CD4-positive, alpha-beta T cell treated with Interleukin-15 for 1 hour (primary cell): ENCODE data around the gene RBM5.
"Not testable (repeated sequence)": the region's sequence is repeated elsewhere in the genome, so short reads cannot be mapped to it uniquely, and the experiment has no call there.

Source experiments
- DNase-seq: peaks from one replicate; pipeline ENCODE4 v3.0.0-alpha.2; 2020

Gene RBM5

GRCh38 chr3:50088725-50089608 is at the start of gene RBM5:
Gene RBM5, plus strand, starts transcription at chr3:50088919. Its CDS starts 1,516 bp downstream, at chr3:50090435.
- peak; percentile 90 for DNase-seq

DNA sequence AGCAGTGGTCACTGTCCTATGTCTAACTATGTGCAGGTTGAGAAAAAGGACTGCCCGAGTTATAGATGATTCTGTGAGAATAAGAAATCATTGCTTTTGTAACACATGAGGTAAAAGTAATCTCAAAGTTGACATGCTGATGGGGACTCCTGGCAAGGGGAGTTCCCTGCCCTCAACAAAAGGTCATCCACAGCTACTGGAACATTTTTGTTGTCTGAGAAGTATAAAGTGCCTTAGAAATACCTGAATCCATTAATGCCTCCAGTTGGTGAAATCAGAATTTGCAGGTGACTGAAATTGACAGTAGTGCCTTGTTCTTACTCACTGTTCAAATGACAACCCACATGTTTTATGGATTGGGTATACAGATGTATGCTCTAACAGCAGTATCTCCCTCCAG is 43.7 kb upstream of the RBM5 start:
- no peak for DNase-seq

- DNase-seq: no peak
Measured at GRCh38 chr3:50047426-50047825, 41.3 kb upstream of the RBM5 start.

GRCh38 chr3:50050361-50050760 is 38.4 kb upstream of the RBM5 start:
- DNase-seq: no peak

DNA sequence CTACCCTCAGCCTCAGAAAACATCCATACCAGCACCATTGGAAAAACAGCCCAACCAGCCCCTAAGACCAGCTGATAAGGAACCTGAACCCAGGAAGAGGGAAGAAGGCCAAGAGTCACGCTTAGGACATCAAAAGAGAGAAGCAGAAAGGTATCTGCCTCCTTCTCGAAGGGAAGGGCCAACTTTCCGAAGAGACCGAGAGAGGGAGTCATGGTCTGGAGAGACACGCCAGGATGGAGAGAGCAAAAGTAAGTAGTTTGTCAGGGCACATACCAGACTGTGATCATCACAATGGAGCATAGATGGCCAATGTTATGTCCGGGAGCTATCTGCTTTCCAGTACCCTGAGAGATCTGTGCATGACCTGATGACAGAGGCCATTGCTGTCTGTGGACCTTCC is 31.0 kb upstream of the RBM5 start:
- no peak for DNase-seq

DNA sequence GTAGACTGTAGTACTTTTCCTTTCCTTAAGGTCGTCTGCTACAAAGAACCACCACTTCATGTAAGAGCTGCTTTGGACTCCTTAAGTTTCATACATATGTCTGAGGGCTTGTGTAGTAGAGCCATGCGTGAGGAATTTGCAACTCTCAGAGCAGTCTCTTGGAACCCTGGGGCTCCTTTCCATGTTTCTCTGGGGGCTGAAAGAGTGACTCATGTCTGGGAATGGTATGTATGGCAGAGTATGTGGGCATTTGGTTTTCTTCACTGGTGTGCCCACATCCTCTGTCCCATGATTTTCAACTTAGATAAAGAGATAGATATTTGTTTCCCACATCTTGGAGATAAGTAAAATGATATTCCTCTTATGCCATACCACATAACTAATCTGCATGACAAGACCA is 20.6 kb upstream of the RBM5 start:
- no peak for DNase-seq

GRCh38 chr3:50078091-50078490 is 10.6 kb upstream of the RBM5 start:
- DNase-seq: no peak

DNA sequence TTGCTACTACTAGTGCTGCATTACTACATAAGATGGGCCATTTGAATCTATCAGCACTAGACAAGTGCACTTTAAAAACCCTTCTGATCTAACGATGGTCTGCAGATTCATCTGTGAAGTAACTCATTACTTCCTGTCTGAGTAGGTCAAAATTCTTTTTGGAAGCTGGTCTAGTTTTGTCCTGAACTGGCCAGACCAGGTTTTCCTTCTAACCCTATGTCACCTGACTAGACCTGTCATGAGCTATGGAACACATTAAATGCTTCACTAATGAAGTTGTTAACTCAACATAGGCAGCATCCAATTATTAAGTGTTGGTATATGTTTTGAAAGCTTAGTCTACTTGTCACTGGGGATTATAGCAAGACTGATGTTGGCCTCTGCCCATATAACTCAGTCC is 10.1 kb upstream of the RBM5 start:
- no peak for DNase-seq

GRCh38 chr3:50084951-50085350 is 3.8 kb upstream of the RBM5 start:
- not testable (repeated sequence) for DNase-seq

DNA sequence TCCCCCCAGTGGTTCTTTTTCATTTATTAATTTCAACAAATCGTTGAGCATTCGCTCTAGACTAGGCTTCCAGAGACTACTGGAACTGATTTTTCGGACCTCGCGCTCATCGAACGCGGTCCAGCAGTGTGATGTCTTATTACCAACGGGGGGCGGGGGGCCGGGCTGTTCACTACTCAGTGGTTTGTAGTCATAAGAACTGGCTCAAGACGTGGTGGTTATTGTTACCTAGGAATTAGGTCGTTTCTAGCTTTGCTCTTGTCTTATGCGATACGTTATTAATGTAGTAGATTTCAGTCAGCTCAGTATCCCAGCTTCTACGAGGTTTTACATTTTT is 858 bp downstream of the RBM5 start:
- DNase-seq: no peak

GRCh38 chr3:50090984-50091383 is 2.3 kb downstream of the RBM5 start:
- no peak for DNase-seq

DNA sequence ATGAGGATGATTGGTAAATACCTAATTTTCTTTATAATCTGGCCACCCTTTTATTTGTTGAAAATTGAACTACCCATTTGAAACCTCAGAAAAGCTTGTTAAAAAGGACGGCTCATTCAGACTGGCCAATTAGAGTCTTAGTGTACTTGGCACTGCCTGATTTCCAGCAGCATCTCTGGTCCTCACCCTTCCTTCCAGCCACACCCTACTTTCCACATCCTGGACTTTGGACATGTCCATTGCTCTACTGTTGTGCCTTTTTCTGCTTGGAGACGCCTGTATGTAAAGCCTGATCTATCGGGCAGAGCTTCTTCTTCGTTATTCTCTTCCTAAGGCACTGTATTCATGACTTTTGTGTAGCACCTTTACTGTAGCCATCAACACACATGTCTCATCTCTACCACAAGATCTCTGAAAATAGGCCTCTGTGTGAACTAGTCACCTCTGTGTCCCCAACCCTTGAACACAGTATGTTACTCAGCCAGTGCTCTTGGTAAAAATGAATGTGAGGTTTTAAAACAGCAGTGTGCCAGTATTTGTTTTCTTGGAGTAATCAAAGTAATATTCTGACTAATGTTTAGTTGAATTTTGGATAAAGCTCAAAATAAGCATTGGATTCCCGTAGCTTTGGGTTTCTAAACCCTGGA is 6.8 kb downstream of the RBM5 start:
- no peak for DNase-seq

DNA sequence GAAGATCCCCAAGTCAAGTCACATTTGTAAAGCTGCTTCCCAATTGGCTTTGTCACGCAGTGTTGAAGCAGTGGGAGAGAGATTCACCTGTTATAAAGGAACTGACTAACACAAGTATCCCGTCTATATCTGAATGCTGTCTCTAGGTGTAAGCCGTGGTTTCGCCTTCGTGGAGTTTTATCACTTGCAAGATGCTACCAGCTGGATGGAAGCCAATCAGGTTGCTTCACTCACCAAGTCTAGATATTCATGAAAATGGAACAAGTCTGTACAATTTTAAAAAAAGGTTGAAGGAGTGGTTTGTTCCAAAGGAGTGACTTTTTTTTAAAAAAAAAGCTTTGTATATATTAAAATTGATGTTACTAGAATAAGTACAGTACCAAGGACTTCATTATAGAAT is 11.7 kb downstream of the RBM5 start:
- no peak for DNase-seq

DNA sequence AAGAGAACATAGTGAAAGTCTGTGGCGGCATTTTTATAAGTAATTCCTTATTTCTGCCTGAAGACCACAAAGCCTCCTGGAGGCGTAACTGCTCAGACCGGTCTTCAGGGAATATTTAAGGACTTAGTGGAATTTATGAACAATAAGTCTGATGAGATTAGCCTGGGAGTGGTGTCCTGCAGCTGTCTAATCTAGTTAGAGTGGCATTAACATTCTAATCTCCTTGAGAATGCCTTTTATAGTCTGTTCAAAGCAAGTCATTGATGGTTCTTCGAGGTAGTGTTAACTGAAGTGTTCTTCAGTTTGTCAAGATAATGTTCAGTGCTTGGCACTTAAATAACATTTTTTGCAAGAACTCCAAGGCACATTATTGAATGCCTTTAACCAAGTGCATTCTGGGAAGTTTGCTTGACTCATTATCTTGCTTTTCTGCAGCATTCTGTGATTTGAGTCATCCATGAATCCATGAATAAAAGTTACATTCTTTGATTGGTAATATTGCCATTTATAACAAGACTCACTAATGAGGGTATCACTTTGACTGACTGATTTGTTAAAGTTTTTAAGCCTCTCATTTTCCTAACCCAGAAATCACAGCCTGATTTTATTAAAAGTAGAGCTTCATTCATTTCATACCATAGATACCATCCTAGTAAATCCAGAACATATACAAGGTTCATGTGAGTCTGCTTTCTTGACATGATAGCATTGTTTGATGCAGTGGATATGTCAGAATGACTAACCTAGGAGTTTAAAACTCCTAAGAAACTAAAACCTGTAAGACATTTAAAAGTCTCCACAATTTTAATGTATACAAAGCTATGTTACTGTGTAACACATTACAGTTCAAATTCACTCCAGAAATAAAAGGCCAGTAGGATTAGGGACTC is 12.5 kb downstream of the RBM5 start:
- no peak for DNase-seq

DNA sequence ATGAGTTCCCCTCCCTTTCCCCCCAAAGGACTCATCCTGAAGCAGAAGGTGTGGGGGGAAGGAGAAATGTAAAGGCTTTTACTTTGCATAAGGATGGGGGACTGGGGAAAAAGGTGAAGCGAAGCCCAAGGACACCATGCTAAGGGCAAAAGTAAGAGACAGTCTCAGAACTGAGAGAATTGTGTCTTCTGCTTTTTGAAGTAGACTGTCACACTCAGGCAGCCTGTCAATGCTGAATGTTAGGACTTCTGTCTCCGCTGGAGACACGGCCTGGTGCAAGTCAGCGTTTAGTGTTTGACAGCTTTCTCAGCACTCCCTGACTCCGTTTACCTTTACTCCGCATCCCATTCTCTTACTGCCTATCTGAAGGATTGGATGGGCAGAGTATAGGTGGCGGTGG is 13.8 kb downstream of the RBM5 start:
- no peak for DNase-seq

GRCh38 chr3:50111757-50112156 is 23.0 kb downstream of the RBM5 start:
- no peak for DNase-seq

GRCh38 chr3:50112462-50112861 is 23.7 kb downstream of the RBM5 start:
- no peak for DNase-seq

- DNase-seq: no peak
Measured at GRCh38 chr3:50117120-50117519, 28.4 kb downstream of the RBM5 start.

DNA sequence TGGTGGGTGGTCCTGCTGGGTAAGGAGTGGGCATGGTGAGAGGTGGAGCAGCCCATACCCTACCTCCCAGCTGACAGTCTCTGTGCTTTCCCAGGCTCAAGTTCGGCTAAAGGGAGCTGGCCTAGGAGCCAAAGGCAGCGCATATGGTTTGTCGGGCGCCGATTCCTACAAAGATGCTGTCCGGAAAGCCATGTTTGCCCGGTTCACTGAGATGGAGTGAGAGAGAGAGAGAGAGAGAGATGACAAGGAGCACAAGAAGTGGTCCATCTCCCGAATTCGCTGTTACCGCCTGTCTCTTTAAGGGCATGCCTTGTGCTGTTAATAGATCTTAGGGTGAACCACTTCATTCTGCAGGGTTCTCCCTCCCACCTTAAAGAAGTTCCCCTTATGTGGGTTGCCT is 29.5 kb downstream of the RBM5 start:
- no peak for DNase-seq

DNA sequence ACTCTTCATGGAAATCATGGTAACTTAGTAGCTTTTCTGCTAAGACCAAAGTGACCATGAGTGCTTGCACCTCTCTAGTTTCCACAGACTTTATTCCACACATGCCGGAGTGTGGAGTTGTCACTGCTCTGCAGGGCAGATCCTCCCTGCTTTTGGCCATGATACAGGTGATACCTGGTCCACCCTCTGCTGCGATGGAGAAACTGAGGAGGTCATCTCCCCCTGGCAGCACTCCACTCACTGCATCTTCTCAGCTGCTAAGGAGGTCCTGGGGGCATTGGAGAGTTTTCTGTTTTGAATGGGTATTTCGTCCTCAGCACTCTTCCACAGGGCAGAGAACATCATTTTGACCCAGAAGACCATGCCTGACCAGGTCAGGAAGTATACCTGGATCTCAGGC is 31.1 kb downstream of the RBM5 start:
- DNase-seq: no peak

DNA sequence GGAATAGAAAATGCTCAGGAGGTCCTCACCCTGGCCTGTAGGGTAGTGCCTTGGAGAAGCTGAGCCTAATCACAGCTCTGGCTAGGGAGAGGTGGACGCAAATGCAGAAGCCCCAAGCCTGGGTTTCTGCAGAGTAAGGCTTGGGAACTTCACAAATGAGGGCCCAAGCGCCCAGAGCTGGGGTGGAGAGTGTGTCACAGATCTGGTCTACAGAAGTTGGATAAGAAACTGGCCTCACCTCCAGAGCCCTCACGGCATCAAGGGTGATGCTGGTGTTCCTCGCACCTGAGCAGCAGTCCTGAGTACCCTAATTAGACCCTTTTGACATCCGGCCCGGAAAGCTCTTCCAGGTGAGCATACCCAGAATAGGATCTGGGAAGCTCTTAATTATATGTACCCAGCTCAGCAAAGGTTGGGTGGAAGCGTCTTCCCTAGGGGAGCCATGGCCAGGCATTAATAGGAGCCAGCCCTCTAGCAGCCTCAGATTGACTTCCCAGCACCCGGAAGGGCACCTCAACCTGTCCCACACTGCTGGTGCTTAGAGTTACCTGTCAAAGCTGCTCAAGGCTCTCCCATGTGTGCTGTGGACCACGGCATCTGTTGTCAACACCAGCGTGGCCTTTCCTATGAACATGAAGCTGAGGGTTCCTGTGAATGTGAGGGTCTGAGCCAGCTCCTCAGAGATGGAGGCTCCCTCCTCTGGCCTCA is 31.8 kb downstream of the RBM5 start:
- DNase-seq: no peak

GRCh38 chr3:50121072-50122032 is 32.6 kb downstream of the RBM5 start:
- peak; percentile 66 for DNase-seq
